Measurements from ENCODE around the gene OR2T27. TPM values are rescaled to one million over a fixed set of nuclear protein-coding genes. Genes with fewer than 3 reads are reported as not detected.

Gene OR2T27
- total and polyA plus RNA-seq, 2 experiments from 2014 or later = not detected

- Histone ChIP-seq H4K20me1 (ENCODE audit: insufficient read depth) (no peaks in the 10 kb centered on the region), H3K27me3 (replicated peaks; ENCODE audit: insufficient read depth) (no peaks in the 10 kb centered on the region), H3K9ac (no peak overlapping the region), H3K36me3 (ENCODE audit: low read depth) (no peaks in the 10 kb centered on the region), H3K4me3 (no peak overlapping the region), H3K9me2 (ENCODE audit: insufficient read depth) (no peaks in the 10 kb centered on the region), H3K4me2 (ENCODE audit: unreplicated experiment) (no peak overlapping the region), H2AFZ (no peak overlapping the region), H3F3A (ENCODE audit: insufficient read depth) (no peaks in the 10 kb centered on the region), H3K9me3 (ENCODE audit: low read depth) (no peaks in the 10 kb centered on the region), H3K4me1 (ENCODE audit: insufficient read depth) (no peaks in the 10 kb centered on the region), H3K27ac (no peak overlapping the region), H3K79me2 (ENCODE audit: insufficient read depth) (no peaks in the 10 kb centered on the region)
- in situ Hi-C loops (cut with MboI) = no loop called here
- TF ChIP-seq EZH2 (IDR thresholded peaks at IDR 0.05; ENCODE audit: insufficient read depth, poor library complexity, severe bottlenecking) = no peak
- TF ChIP-seq EZH2phosphoT487 (IDR thresholded peaks at IDR 0.05; ENCODE audit: insufficient read depth, low read depth) = no peak
- DNase-seq = no peak
- 0 to 4% methylated on average over 1 of the region's 1 CpG for WGBS, 2 experiments (ENCODE audit: low coverage in 1 of 2, low lambda C conversion rate in 2 of 2, missing lambda C conversion rate in 2 of 2)
These were observed 43.8 kb upstream of the OR2T27 start for GRCh38 chr1:248699099-248699498.

- H3K4me1 ChIP-seq (ENCODE audit: insufficient read depth) = no peaks in the 10 kb centered on the region
- no peak overlapping the region for H3K4me2 ChIP-seq (ENCODE audit: unreplicated experiment)
- H3K9ac ChIP-seq = no peak overlapping the region
- no peaks in the 10 kb centered on the region for H3K9me2 ChIP-seq (ENCODE audit: insufficient read depth)
- no peaks in the 10 kb centered on the region for H3K79me2 ChIP-seq (ENCODE audit: insufficient read depth)
- H3K9me3 ChIP-seq (ENCODE audit: low read depth) = no peaks in the 10 kb centered on the region
- no peaks in the 10 kb centered on the region for H3F3A ChIP-seq (ENCODE audit: insufficient read depth)
- in situ Hi-C loops (cut with MboI) = no loop called here
- TF ChIP-seq EZH2 (IDR thresholded peaks at IDR 0.05; ENCODE audit: insufficient read depth, poor library complexity, severe bottlenecking) = no peak
- no peak for TF ChIP-seq EZH2phosphoT487 (IDR thresholded peaks at IDR 0.05; ENCODE audit: insufficient read depth, low read depth)
- no peak overlapping the region for H3K4me3 ChIP-seq
- no peak for DNase-seq
- H3K27ac ChIP-seq = no peak overlapping the region
- no peaks in the 10 kb centered on the region for H4K20me1 ChIP-seq (ENCODE audit: insufficient read depth)
- H2AFZ ChIP-seq = no peak overlapping the region
- no peaks in the 10 kb centered on the region for H3K27me3 ChIP-seq (replicated peaks; ENCODE audit: insufficient read depth)
- WGBS, 2 experiments (ENCODE audit: low coverage in 1 of 2, low lambda C conversion rate in 2 of 2, missing lambda C conversion rate in 2 of 2) = 27 to 33% methylated on average over 6 of the region's 6 CpGs
- no peaks in the 10 kb centered on the region for H3K36me3 ChIP-seq (ENCODE audit: low read depth)
These were observed 42.6 kb upstream of the OR2T27 start for GRCh38 chr1:248697907-248698306.

GRCh38 chr1:248696774-248697173 is 41.4 kb upstream of the OR2T27 start:
- Histone ChIP-seq H3K27me3 (replicated peaks; ENCODE audit: insufficient read depth) (no peaks in the 10 kb centered on the region), H3K4me2 (ENCODE audit: unreplicated experiment) (no peak overlapping the region), H3K79me2 (ENCODE audit: insufficient read depth) (no peaks in the 10 kb centered on the region), H4K20me1 (ENCODE audit: insufficient read depth) (no peaks in the 10 kb centered on the region), H3K9ac (no peak overlapping the region), H3K9me2 (ENCODE audit: insufficient read depth) (no peaks in the 10 kb centered on the region), H2AFZ (no peak overlapping the region), H3K9me3 (ENCODE audit: low read depth) (no peaks in the 10 kb centered on the region), H3K36me3 (ENCODE audit: low read depth) (no peaks in the 10 kb centered on the region), H3K4me3 (no peak overlapping the region), H3K4me1 (ENCODE audit: insufficient read depth) (no peaks in the 10 kb centered on the region), H3F3A (ENCODE audit: insufficient read depth) (no peaks in the 10 kb centered on the region), H3K27ac (no peak overlapping the region)
- no peak for TF ChIP-seq EZH2phosphoT487 (IDR thresholded peaks at IDR 0.05; ENCODE audit: insufficient read depth, low read depth)
- TF ChIP-seq EZH2 (IDR thresholded peaks at IDR 0.05; ENCODE audit: insufficient read depth, poor library complexity, severe bottlenecking) = no peak
- 50 to 58% methylated on average over 3 of the region's 3 CpGs for WGBS, 2 experiments (ENCODE audit: low coverage in 1 of 2, low lambda C conversion rate in 2 of 2, missing lambda C conversion rate in 2 of 2)
- no peak for DNase-seq
- in situ Hi-C loops (cut with MboI) = no loop called here

GRCh38 chr1:248696261-248696660 is 40.9 kb upstream of the OR2T27 start:
- H3K36me3 ChIP-seq (ENCODE audit: low read depth) = no peaks in the 10 kb centered on the region
- no peaks in the 10 kb centered on the region for H3K4me1 ChIP-seq (ENCODE audit: insufficient read depth)
- no peak overlapping the region for H3K4me2 ChIP-seq (ENCODE audit: unreplicated experiment)
- H3K9me3 ChIP-seq (ENCODE audit: low read depth) = no peaks in the 10 kb centered on the region
- H4K20me1 ChIP-seq (ENCODE audit: insufficient read depth) = no peaks in the 10 kb centered on the region
- peak; percentile 3 for DNase-seq
- 9 to 13% methylated on average over 3 of the region's 3 CpGs for WGBS, 2 experiments (ENCODE audit: low coverage in 1 of 2, low lambda C conversion rate in 2 of 2, missing lambda C conversion rate in 2 of 2)
- no peak overlapping the region for H3K9ac ChIP-seq
- no peak overlapping the region for H2AFZ ChIP-seq
- in situ Hi-C loops (cut with MboI) = no loop called here
- no peaks in the 10 kb centered on the region for H3F3A ChIP-seq (ENCODE audit: insufficient read depth)
- no peaks in the 10 kb centered on the region for H3K27me3 ChIP-seq (replicated peaks; ENCODE audit: insufficient read depth)
- H3K9me2 ChIP-seq (ENCODE audit: insufficient read depth) = no peaks in the 10 kb centered on the region
- TF ChIP-seq EZH2phosphoT487 (IDR thresholded peaks at IDR 0.05; ENCODE audit: insufficient read depth, low read depth) (no peak), EZH2 (IDR thresholded peaks at IDR 0.05; ENCODE audit: insufficient read depth, poor library complexity, severe bottlenecking) (no peak)
- no peak overlapping the region for H3K4me3 ChIP-seq
- no peak overlapping the region for H3K27ac ChIP-seq
- no peaks in the 10 kb centered on the region for H3K79me2 ChIP-seq (ENCODE audit: insufficient read depth)
